HG03354 (cell line): ENCODE data around the gene SMARCD3.

Experiments used
- ATAC-seq: cut with Tn5 transposase; IDR thresholded peaks from one replicate; pipeline ENCODE4 v1.9.1; 2021; ENCODE audit warnings: mild to moderate bottlenecking; ENCODE audit not compliant: unreplicated experiment, poor library complexity, severe bottlenecking

The SMARCD3 gene

GRCh38 chr7:151248346-151249033 is at the start of gene SMARCD3:
Gene SMARCD3 (minus strand): TSS chr7:151248694. CDS start chr7:151248562, 132 bp downstream.
- no peak for ATAC-seq

GRCh38 chr7:151296202-151296992 is 47.9 kb upstream of the SMARCD3 start:
- ATAC-seq = no peak

GRCh38 chr7:151292850-151293249 is 44.4 kb upstream of the SMARCD3 start:
- no peak for ATAC-seq

- ATAC-seq = no peak
These were observed 42.7 kb upstream of the SMARCD3 start for GRCh38 chr7:151291206-151291605.

- no peak for ATAC-seq
These were observed 41.9 kb upstream of the SMARCD3 start for GRCh38 chr7:151290355-151290760.

GRCh38 chr7:151289891-151290290 is 41.4 kb upstream of the SMARCD3 start:
- no peak for ATAC-seq

- no peak for ATAC-seq
These were observed 37.7 kb upstream of the SMARCD3 start for GRCh38 chr7:151286148-151286547.

GRCh38 chr7:151283302-151283701 is 34.8 kb upstream of the SMARCD3 start:
- ATAC-seq = no peak

GRCh38 chr7:151282111-151282510 is 33.6 kb upstream of the SMARCD3 start:
- no peak for ATAC-seq

GRCh38 chr7:151281686-151282085 is 33.2 kb upstream of the SMARCD3 start:
- no peak for ATAC-seq

- no peak for ATAC-seq
These were observed 32.0 kb upstream of the SMARCD3 start for GRCh38 chr7:151280388-151281019.

GRCh38 chr7:151279868-151280267 is 31.4 kb upstream of the SMARCD3 start:
- no peak for ATAC-seq

- ATAC-seq = no peak
These were observed 30.5 kb upstream of the SMARCD3 start for GRCh38 chr7:151278949-151279348.

GRCh38 chr7:151277631-151278030 is 29.1 kb upstream of the SMARCD3 start:
- ATAC-seq = no peak

GRCh38 chr7:151276666-151277590 is 28.4 kb upstream of the SMARCD3 start:
- ATAC-seq = peak; percentile 71

GRCh38 chr7:151275813-151276577 is 27.5 kb upstream of the SMARCD3 start:
- ATAC-seq = no peak

- ATAC-seq = no peak
These were observed 26.7 kb upstream of the SMARCD3 start for GRCh38 chr7:151274936-151275812.

GRCh38 chr7:151274396-151274795 is 25.9 kb upstream of the SMARCD3 start:
- ATAC-seq = no peak
